MCF 10A (cell line): ENCODE results near the gene ESRRB. TPM values are rescaled to one million over a fixed set of nuclear protein-coding genes. Genes with fewer than 3 reads are reported as not detected.

Source experiments
- BruUV-seq: library from RNA; stranded (reverse); fragments of 400-500 nt; replicated peaks from 2 replicates; lab custom pipeline; 2021; lab: Mats Ljungman, UMichigan
- CTCF ChIA-PET: fragments of 300-600 bp; sonication (Branson Sonifier 250); formaldehyde crosslinking; extraction: SDS; loops from one replicate; lab custom pipeline; 2021; ENCODE audit warnings: antibody characterized with exemption, inconsistent platforms; lab: Yijun Ruan, JAX
- POLR2A ChIA-PET: fragments of 300-600, 350-650 bp; sonication (Branson Sonifier 250); formaldehyde crosslinking; extraction: SDS; loops from one replicate; lab custom pipeline; 2020; ENCODE audit warnings: antibody characterized with exemption, inconsistent platforms; lab: Yijun Ruan, JAX
- DNase-seq: peaks from one replicate; pipeline ENCODE4 v3.0.0-alpha.2; 2018; ENCODE audit not compliant: unreplicated experiment
- H3K27ac Mint-ChIP-seq: one replicate; pipeline ENCODE4 v1.8.0; 2022; ENCODE audit warnings: mild to moderate bottlenecking, low read depth, mixed read lengths; ENCODE audit not compliant: unreplicated experiment
- H3K27me3 Mint-ChIP-seq: one replicate; pipeline ENCODE4 v1.8.0; 2022; ENCODE audit warnings: mixed read lengths; ENCODE audit not compliant: insufficient read depth, unreplicated experiment
- H3K36me3 Mint-ChIP-seq: one replicate; pipeline ENCODE4 v1.8.0; 2022; ENCODE audit warnings: mild to moderate bottlenecking, moderate library complexity, mixed read lengths; ENCODE audit not compliant: insufficient read depth, unreplicated experiment
- H3K4me1 Mint-ChIP-seq: one replicate; pipeline ENCODE4 v1.8.0; 2022; ENCODE audit warnings: mixed read lengths; ENCODE audit not compliant: insufficient read depth, unreplicated experiment
- H3K4me3 Mint-ChIP-seq: one replicate; pipeline ENCODE4 v1.8.0; 2022; ENCODE audit warnings: mild to moderate bottlenecking, moderate library complexity, mixed read lengths; ENCODE audit not compliant: unreplicated experiment
- H3K9me3 Mint-ChIP-seq: one replicate; pipeline ENCODE4 v1.8.0; 2022; ENCODE audit warnings: mixed read lengths; ENCODE audit not compliant: unreplicated experiment
- intact Hi-C: fragments of 100-400 bp; cut with micrococcal nuclease; formaldehyde crosslinking; loops from 2 replicates; pipeline ENCODE4 v1.14.1; 2022
- total RNA-seq: library from RNA; stranded (reverse); gene quantifications from 2 replicates; pipeline ENCODE4 v1.2.3, GENCODE V29; 2022
- TF ChIP-seq, protein P1 (sequence below): fragments of 200-600 bp; IDR thresholded peaks from one replicate; pipeline ENCODE4 v1.8.0; 2022; ENCODE audit warnings: antibody characterized with exemption, mild to moderate bottlenecking; ENCODE audit not compliant: unreplicated experiment

Gene ESRRB
- total RNA-seq, 1 experiment from 2014 or later, result 0.23 TPM

DNA sequence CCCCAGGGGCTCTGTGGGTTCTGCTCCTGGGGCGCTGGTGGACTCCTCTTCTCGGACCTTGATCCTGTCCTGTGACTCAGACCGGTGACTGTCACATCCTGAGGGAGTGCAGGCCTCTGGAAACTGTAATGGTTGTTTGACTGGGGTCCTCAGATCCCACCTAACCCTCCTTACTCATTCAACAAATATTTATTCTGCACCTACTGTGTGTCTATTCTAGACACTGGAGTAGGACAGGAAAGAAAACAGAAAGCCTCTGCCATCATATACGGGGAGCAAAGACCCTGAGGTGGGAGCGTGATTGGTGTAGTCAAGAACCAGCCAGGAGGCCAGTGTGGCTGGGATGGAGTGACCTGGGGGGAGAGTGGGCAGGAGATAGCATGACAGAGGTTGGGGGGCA lies 47.6 kb downstream of the ESRRB start:
- intact Hi-C loops, result no loop called here
- CTCF ChIA-PET, result interaction anchor here (1.0 kb wide), 1 partner anchor 9 kb away, joined by 3 read pairs; no protein-coding TSS in a partner anchor
- Mint-ChIP-seq H3K4me1 (no peaks in the 10 kb centered on the region), H3K9me3 (no peaks in the 10 kb centered on the region), H3K27me3 (peaks cover 25% of the 10 kb centered on the region), H3K27ac (no peak overlapping the region), H3K4me3 (no peak overlapping the region), H3K36me3 (no peaks in the 10 kb centered on the region)
- BruUV-seq, result no TSS peak
- TF ChIP-seq, protein P1, sequence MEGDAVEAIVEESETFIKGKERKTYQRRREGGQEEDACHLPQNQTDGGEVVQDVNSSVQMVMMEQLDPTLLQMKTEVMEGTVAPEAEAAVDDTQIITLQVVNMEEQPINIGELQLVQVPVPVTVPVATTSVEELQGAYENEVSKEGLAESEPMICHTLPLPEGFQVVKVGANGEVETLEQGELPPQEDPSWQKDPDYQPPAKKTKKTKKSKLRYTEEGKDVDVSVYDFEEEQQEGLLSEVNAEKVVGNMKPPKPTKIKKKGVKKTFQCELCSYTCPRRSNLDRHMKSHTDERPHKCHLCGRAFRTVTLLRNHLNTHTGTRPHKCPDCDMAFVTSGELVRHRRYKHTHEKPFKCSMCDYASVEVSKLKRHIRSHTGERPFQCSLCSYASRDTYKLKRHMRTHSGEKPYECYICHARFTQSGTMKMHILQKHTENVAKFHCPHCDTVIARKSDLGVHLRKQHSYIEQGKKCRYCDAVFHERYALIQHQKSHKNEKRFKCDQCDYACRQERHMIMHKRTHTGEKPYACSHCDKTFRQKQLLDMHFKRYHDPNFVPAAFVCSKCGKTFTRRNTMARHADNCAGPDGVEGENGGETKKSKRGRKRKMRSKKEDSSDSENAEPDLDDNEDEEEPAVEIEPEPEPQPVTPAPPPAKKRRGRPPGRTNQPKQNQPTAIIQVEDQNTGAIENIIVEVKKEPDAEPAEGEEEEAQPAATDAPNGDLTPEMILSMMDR, result no peak
- POLR2A ChIA-PET, result interaction anchor here (0.6 kb wide), 1 partner anchor 171 kb away, joined by 3 read pairs; no protein-coding TSS in a partner anchor
- no peak for DNase-seq

DNA sequence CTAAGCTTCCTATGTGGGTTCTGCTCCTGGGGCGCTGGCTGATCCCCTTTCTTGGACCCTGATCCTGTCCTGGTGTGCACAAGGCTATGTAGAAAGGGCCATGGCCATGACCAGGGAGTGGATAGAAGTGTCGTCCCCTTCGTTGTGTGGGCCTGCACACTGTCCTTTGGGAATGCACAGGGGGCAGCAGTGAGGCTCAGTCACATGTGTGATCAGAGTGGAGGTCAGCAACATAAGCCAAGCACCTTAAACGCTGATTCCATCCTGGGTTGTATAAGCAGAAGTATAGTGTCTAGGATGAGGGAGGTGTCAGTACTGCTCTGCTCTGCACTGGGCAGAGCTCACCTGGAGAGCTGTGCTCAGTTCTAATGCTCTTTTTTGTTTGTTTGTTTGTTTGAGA lies 48.4 kb downstream of the ESRRB start:
- TF ChIP-seq, protein P1, result no peak
- Mint-ChIP-seq H3K27me3 (peaks cover 25% of the 10 kb centered on the region), H3K27ac (no peak overlapping the region), H3K4me1 (no peaks in the 10 kb centered on the region), H3K4me3 (no peak overlapping the region), H3K9me3 (no peaks in the 10 kb centered on the region), H3K36me3 (no peaks in the 10 kb centered on the region)
- POLR2A ChIA-PET, result no interaction called here
- CTCF ChIA-PET, result interaction anchor here (0.7 to 1.0 kb wide), 2 partner anchors 8 to 21 kb away, joined by 3 to 7 read pairs; no protein-coding TSS in a partner anchor
- no TSS peak for BruUV-seq
- DNase-seq, result no peak
- intact Hi-C loops, result no loop called here

DNA sequence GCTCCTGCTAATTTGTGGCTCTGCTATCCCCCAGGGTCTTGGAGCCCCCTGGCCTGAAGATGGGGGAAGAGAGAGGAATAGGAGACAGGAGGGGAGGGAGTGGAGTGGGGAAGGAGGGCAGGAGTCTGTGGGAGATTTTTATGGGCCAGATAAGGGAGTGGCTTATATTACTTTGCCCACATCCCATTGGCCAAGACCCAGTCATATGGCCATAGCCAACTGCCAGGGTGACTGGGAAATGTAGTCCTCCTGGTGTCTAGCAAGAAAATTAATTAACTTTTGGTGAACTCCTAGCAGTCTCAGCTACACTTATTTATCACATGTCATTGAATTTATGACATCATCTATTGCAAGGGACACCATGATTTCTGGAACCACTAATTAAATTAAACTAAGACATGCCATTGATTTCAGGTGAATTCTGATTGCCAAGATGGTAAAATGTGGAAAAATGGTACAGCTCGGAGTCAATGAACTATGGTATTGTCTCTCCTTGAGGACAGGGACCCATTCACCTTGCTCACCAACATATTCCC lies 50.3 kb downstream of the ESRRB start:
- peak; percentile 4 for DNase-seq
- CTCF ChIA-PET, result no interaction called here
- Mint-ChIP-seq H3K4me3 (no peak overlapping the region), H3K36me3 (no peaks in the 10 kb centered on the region), H3K27me3 (peaks cover 25% of the 10 kb centered on the region), H3K27ac (no peak overlapping the region), H3K9me3 (no peaks in the 10 kb centered on the region), H3K4me1 (no peaks in the 10 kb centered on the region)
- POLR2A ChIA-PET, result no interaction called here
- intact Hi-C loops, result no loop called here
- TF ChIP-seq, protein P1, result no peak
- BruUV-seq, result no TSS peak

DNA sequence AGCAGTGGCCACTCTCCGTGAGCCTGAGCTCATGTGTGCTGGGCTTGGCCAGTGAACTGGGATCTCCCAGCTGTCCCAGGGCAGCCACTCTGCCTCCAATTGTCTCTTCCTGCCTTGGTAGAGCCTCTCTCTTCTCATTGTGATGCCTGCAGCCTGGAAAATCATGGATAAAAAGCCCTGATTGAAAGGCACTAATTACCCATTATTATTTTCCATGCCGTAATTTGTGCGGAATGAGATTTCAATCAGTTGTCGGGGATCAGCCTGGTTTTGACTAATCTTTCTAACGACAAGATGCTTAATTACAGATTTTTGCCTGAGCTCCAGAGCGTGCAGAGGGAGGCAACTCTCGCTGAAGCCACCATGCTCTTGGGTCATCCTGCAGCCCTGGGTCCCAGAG lies 52.7 kb downstream of the ESRRB start:
- ChIA-PET POLR2A (no interaction called here), CTCF (no interaction called here)
- BruUV-seq, result no TSS peak
- Mint-ChIP-seq H3K27me3 (peaks cover 25% of the 10 kb centered on the region), H3K4me1 (no peaks in the 10 kb centered on the region), H3K36me3 (no peaks in the 10 kb centered on the region), H3K4me3 (no peak overlapping the region), H3K27ac (no peak overlapping the region), H3K9me3 (no peaks in the 10 kb centered on the region)
- TF ChIP-seq, protein P1, result no peak
- DNase-seq, result no peak
- intact Hi-C loops, result no loop called here
